ENCODE measurements around the gene PI4KA. TPM values are rescaled to one million over a fixed set of nuclear protein-coding genes. Genes with fewer than 3 reads are reported as not detected.

Gene PI4KA
- total RNA-seq (2021) (71.6 and 74.9 TPM in 2 replicates), Bru-seq, nascent RNA (percentile 66 among the genes with signal in this experiment), BruChase-seq, experiment 1, labeled RNA remaining after a 2-hour chase (percentile 65 among the genes with signal in this experiment), BruChase-seq, experiment 2, labeled RNA remaining after a 6-hour chase (percentile 74 among the genes with signal in this experiment)
- long read RNA-seq, full-length matches to known transcripts: 47 of 118 reads
- long read RNA-seq, partial matches to known transcripts: 36 of 118 reads
- long read RNA-seq, other reads (novel, unspliced or antisense): 35 of 118 reads

- no TSS peak for BruUV-seq (replicated peaks)
Observed at GRCh38 chr22:20858615-20859416, at the start of gene PI4KA, which contains the start of gene SNAP29. TSS of gene PI4KA (minus strand) at chr22:20858811. CDS start at chr22:20858725, 86 bp downstream. TSS of gene SNAP29 (plus strand) at chr22:20859007. CDS start at chr22:20859111, 104 bp downstream.

GRCh38 chr22:20906387-20906767, 47.8 kb upstream of the PI4KA start:
- intact Hi-C loops (cut with micrococcal nuclease; ENCODE audit: unreplicated experiment): no loop called here
- no peak for DNase-seq (ENCODE audit: low spot score)
- TF ChIP-seq, protein P1, sequence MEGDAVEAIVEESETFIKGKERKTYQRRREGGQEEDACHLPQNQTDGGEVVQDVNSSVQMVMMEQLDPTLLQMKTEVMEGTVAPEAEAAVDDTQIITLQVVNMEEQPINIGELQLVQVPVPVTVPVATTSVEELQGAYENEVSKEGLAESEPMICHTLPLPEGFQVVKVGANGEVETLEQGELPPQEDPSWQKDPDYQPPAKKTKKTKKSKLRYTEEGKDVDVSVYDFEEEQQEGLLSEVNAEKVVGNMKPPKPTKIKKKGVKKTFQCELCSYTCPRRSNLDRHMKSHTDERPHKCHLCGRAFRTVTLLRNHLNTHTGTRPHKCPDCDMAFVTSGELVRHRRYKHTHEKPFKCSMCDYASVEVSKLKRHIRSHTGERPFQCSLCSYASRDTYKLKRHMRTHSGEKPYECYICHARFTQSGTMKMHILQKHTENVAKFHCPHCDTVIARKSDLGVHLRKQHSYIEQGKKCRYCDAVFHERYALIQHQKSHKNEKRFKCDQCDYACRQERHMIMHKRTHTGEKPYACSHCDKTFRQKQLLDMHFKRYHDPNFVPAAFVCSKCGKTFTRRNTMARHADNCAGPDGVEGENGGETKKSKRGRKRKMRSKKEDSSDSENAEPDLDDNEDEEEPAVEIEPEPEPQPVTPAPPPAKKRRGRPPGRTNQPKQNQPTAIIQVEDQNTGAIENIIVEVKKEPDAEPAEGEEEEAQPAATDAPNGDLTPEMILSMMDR (conservative IDR thresholded peaks at IDR 0.05; ENCODE audit: low read depth, low read length): no peak
- no peak for TF ChIP-seq EZH2 (IDR thresholded peaks at IDR 0.05; ENCODE audit: borderline replicate concordance, low read depth, low read length, poor library complexity, severe bottlenecking)
- CTCF ChIA-PET: interaction anchor here (0.8 kb wide), 1 partner anchor 10 kb away, joined by 3 read pairs; no protein-coding TSS in a partner anchor
- BruUV-seq (replicated peaks): no TSS peak
- Histone ChIP-seq H3K4me3 (ENCODE audit: low read depth, low read length, poor library complexity, severe bottlenecking) (no peak overlapping the region), H3K27me3 (replicated peaks; ENCODE audit: insufficient read depth, low read depth, low read length, poor library complexity) (no peaks in the 10 kb centered on the region), H3K9me3 (ENCODE audit: low read depth, low read length, poor library complexity, severe bottlenecking) (no peaks in the 10 kb centered on the region), H3K36me3 (ENCODE audit: insufficient read depth, low read length, poor library complexity, severe bottlenecking) (no peaks in the 10 kb centered on the region), H3K4me1 (ENCODE audit: insufficient read depth, low read length, poor library complexity, severe bottlenecking) (no peaks in the 10 kb centered on the region), H3K27ac (ENCODE audit: low read depth, low read length, poor library complexity, severe bottlenecking) (no peak overlapping the region)
- POLR2A ChIA-PET (ENCODE audit: low non-redundant PET): no interaction called here

More at GRCh38 chr22:20858615-20859416, at the start of gene PI4KA, which contains the start of gene SNAP29:
- DNase-seq (ENCODE audit: low spot score): peak; percentile 99
- H3K27me3 ChIP-seq (replicated peaks; ENCODE audit: insufficient read depth, low read depth, low read length, poor library complexity): no peaks in the 10 kb centered on the region
- H3K4me3 ChIP-seq (ENCODE audit: low read depth, low read length, poor library complexity, severe bottlenecking): peak within 1 kb of the TSS; percentile 94
- intact Hi-C loops (cut with micrococcal nuclease; ENCODE audit: unreplicated experiment): no loop called here
- H3K27ac ChIP-seq (ENCODE audit: low read depth, low read length, poor library complexity, severe bottlenecking): peak within 1 kb of the TSS; percentile 92
- CTCF ChIA-PET: interaction anchor here (1.0 kb wide), 1 partner anchor 55 kb away, joined by 3 read pairs; no protein-coding TSS in a partner anchor
- no peak for TF ChIP-seq EZH2 (IDR thresholded peaks at IDR 0.05; ENCODE audit: borderline replicate concordance, low read depth, low read length, poor library complexity, severe bottlenecking)
- TF ChIP-seq, protein P1 (conservative IDR thresholded peaks at IDR 0.05; ENCODE audit: low read depth, low read length): no peak
- POLR2A ChIA-PET (ENCODE audit: low non-redundant PET): interaction anchor here (0.6 kb wide), 1 partner anchor 9 kb away, joined by 3 read pairs; no protein-coding TSS in a partner anchor
- H3K4me1 ChIP-seq (ENCODE audit: insufficient read depth, low read length, poor library complexity, severe bottlenecking): peaks cover 7% of the 10 kb centered on the region
- no peaks in the 10 kb centered on the region for H3K9me3 ChIP-seq (ENCODE audit: low read depth, low read length, poor library complexity, severe bottlenecking)
- no peaks in the 10 kb centered on the region for H3K36me3 ChIP-seq (ENCODE audit: insufficient read depth, low read length, poor library complexity, severe bottlenecking)

- POLR2A ChIA-PET (ENCODE audit: low non-redundant PET): no interaction called here
- peak; percentile 6 for DNase-seq (ENCODE audit: low spot score)
- Histone ChIP-seq H3K27ac (ENCODE audit: low read depth, low read length, poor library complexity, severe bottlenecking) (no peak overlapping the region), H3K9me3 (ENCODE audit: low read depth, low read length, poor library complexity, severe bottlenecking) (no peaks in the 10 kb centered on the region), H3K4me3 (ENCODE audit: low read depth, low read length, poor library complexity, severe bottlenecking) (no peak overlapping the region), H3K27me3 (replicated peaks; ENCODE audit: insufficient read depth, low read depth, low read length, poor library complexity) (no peaks in the 10 kb centered on the region), H3K4me1 (ENCODE audit: insufficient read depth, low read length, poor library complexity, severe bottlenecking) (no peaks in the 10 kb centered on the region), H3K36me3 (ENCODE audit: insufficient read depth, low read length, poor library complexity, severe bottlenecking) (no peaks in the 10 kb centered on the region)
- BruUV-seq (replicated peaks): no TSS peak
- CTCF ChIA-PET: interaction anchor here (0.8 kb wide), 1 partner anchor 11 kb away, joined by 3 read pairs; no protein-coding TSS in a partner anchor
- intact Hi-C loops (cut with micrococcal nuclease; ENCODE audit: unreplicated experiment): no loop called here
- TF ChIP-seq, protein P1 (conservative IDR thresholded peaks at IDR 0.05; ENCODE audit: low read depth, low read length): no peak
- no peak for TF ChIP-seq EZH2 (IDR thresholded peaks at IDR 0.05; ENCODE audit: borderline replicate concordance, low read depth, low read length, poor library complexity, severe bottlenecking)
Observed at GRCh38 chr22:20905415-20906386, 47.1 kb upstream of the PI4KA start.
